Sigmoid colon (tissue), 3 donors: ENCODE measurements around the gene COMMD6.

ENCODE experiments used
- POLR2A ChIP-seq, 2 donors: fragments of 450-650 bp; IDR thresholded peaks; one replicate each; pipeline ENCODE4 v1.6.1; 2016; ENCODE audit warnings: antibody characterized with exemption in 2 of 2, mild to moderate bottlenecking in 2 of 2, moderate library complexity in 2 of 2
- TF ChIP-seq, protein P1 (sequence below), 4 experiments: fragments of 450-650 bp in 3 of 4; fragments of 200-600 bp in 1 of 4; IDR thresholded peaks; one replicate each; pipeline ENCODE4 v1.5.1; 2016 to 2019; ENCODE audit warnings: antibody characterized with exemption in 4 of 4, mild to moderate bottlenecking in 3 of 4, moderate library complexity in 2 of 4

- TF ChIP-seq POLR2A (IDR thresholded peaks at IDR 0.05): no peak
- TF ChIP-seq, protein P1, sequence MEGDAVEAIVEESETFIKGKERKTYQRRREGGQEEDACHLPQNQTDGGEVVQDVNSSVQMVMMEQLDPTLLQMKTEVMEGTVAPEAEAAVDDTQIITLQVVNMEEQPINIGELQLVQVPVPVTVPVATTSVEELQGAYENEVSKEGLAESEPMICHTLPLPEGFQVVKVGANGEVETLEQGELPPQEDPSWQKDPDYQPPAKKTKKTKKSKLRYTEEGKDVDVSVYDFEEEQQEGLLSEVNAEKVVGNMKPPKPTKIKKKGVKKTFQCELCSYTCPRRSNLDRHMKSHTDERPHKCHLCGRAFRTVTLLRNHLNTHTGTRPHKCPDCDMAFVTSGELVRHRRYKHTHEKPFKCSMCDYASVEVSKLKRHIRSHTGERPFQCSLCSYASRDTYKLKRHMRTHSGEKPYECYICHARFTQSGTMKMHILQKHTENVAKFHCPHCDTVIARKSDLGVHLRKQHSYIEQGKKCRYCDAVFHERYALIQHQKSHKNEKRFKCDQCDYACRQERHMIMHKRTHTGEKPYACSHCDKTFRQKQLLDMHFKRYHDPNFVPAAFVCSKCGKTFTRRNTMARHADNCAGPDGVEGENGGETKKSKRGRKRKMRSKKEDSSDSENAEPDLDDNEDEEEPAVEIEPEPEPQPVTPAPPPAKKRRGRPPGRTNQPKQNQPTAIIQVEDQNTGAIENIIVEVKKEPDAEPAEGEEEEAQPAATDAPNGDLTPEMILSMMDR (IDR thresholded peaks at IDR 0.05): no peak
Observed at GRCh38 chr13:75518439-75519088, 19.1 kb downstream of the COMMD6 start.
